HEK293T (cell line): ENCODE data around the gene THTPA.

Experiments
- CTBP1 ChIP-seq: fragments of 450-650 bp; IDR thresholded peaks from 2 replicates; pipeline ENCODE4 v1.6.1; 2016; ENCODE audit warnings: borderline replicate concordance
- FOXM1 ChIP-seq: fragments of 450-650 bp; IDR thresholded peaks from 2 replicates; pipeline ENCODE4 v1.6.1; 2017; ENCODE audit warnings: mild to moderate bottlenecking, borderline replicate concordance
- L3MBTL2 ChIP-seq: fragments of 450-650 bp; conservative IDR thresholded peaks from 2 replicates; pipeline ENCODE4 v1.6.1; 2016; ENCODE audit warnings: mild to moderate bottlenecking
- PKNOX1 ChIP-seq: fragments of 450-650 bp; IDR thresholded peaks from 2 replicates; pipeline ENCODE4 v1.6.1; 2016
- SP1 ChIP-seq: fragments of 450-650 bp; IDR thresholded peaks from 2 replicates; pipeline ENCODE4 v1.6.1; 2017

- TF ChIP-seq SP1 (no peak), CTBP1 (no peak), FOXM1 (no peak), L3MBTL2 (no peak), PKNOX1 (no peak)
Measured at GRCh38 chr14:23605931-23606585, 50.0 kb downstream of the THTPA start.
